Measurements from ENCODE around the gene KIF25.
"Not testable (repeated sequence)": the region's sequence is repeated elsewhere in the genome, so short reads cannot be mapped to it uniquely, and the experiment has no call there.

Gene KIF25

DNA sequence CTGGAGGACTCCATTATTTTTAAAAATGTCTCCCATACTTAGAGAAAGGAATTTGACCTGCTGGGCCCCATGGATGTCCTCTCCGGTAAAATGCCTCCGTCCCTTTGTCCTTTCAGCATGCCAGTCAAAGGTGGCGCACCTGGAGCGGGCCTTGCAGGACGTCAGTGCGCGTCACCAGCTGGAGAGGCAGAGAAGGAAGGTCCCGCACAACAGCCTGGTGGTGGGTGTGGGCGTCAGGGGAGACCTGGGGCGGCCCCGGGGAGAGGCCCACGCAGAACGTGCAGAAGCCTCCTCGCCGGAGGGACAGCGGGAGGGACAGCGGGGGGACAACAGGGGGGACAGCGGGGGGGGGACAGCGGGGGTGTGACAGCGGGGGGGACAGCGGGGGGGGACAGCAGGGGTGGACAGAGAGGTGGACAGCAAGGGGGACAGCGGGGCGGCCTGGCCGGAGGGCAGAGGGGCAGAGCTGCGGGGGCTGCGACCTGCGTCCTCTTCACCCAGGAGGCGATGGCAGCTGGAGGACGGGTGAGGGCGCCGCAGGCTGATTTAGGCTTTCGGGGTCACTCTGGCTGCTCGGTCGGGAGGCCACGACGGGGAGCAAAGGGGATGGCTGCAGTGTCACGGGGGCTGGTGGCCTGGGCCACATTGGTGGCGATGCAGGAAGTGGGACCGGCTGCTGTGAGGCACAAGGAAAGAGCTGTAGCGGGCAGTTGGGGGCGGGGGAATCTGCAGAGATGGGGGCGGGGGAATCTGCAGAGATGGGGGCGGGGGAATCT is 859 bp upstream of the KIF25 start:
- DNase-seq: no peak

DNA sequence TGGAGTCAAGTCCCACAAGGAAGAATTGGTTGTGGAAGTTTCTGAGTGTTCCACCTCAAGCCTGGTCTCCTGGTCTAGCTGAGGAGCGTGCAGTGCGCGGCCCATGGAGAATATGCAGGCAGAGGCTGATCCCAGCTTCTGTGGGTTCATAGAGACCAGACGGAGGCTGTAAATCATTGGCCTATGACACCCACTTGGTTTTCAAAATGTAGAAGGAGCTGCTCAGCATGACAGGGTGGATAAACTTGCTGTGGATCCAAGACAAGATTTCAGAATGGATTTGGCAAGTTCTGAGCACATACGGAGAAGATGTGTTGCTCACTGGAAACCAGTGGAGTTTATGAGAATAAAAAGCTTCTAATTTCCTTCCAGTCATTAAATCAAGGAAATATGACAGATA is 744 bp downstream of the KIF25 start:
- no peak for DNase-seq

DNA sequence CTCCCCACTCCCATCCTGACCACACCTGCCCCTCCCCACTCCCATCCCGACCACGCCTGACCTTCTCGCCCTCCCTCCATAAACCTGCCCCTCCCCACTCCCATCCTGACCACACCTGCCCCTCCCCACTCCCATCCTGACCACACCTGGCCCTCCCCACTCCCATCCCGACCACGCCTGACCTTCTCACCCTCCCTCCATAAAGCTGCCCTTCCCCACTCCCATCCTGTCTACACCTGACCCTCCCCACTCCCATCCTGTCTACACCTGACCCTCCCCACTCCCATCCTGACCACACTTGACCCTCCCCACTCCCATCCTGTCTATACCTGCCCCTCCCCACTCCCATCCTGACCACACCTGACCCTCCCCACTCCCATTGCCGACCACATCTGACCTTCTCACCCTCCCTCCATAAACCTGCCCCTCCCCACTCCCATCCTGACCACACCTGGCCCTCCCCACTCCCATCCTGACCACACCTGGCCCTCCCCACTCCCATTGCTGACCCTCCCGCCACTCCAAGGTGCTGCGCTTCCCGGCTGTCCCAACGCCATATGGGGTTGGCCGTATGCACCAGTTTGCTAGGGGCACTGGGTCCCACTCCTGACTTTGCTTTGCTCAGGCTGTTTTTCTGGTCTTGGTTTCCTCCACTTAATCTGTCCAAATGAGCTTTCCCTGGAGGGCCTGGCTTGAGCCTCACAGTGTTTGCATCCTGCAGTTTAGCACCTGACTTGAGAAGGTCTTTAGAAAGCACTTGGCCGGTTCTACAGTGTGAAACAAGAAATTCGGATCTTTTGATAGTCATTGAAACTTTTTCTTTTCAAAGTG is 2.9 kb downstream of the KIF25 start:
- DNase-seq: no peak

DNA sequence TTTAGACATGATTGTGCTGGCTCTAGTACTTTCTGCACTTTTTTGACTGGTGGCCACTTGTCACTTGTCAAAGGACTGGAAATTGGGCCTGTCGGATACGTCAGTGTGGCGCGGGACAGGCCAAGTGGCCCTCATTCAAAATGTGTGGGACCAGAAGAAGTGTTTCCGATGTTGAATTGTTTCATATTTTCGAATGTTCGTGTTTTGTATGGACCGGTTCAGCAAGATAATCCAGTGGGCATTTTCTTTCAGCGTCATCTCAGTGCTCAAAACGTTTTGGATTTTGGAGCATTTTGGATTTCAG is 3.5 kb downstream of the KIF25 start:
- DNase-seq: no peak

DNA sequence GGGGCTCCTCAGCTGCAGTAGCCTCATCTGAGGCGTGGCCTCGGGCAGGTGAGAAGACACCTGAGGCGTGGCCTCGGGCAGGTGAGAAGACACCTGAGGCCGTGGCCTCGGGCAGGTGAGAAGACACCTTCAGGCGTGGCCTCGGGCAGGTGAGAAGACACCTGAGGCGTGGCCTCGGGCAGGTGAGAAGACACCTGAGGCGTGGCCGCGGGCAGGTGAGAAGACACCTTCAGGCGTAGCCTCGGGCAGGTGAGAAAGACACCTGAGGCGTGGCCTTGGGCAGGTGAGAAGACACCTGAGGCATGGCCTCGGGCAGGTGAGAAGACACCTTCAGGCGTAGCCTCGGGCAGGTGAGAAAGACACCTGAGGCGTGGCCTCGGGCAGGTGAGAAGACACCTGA is 4.0 kb downstream of the KIF25 start:
- not testable (repeated sequence) for DNase-seq

DNA sequence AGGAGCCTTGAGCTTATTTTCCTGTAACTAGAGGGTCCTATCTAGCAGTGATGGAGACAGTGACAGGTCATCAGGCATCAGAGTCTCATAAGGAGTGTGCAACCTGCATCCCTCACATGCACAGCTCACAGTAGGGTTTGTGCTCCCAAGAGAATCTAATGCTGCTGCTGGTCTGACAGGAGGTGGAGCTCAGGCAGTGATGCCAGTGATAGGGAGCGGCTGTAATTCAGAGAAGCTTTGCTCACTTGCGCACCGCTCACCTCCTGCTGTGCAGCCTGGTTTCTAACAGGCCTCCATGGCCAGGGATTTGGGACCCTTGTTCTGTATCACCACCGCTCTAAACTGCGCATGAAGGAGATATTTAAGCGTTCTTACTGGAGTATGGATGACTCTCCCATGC is 5.3 kb downstream of the KIF25 start:
- DNase-seq: no peak

DNA sequence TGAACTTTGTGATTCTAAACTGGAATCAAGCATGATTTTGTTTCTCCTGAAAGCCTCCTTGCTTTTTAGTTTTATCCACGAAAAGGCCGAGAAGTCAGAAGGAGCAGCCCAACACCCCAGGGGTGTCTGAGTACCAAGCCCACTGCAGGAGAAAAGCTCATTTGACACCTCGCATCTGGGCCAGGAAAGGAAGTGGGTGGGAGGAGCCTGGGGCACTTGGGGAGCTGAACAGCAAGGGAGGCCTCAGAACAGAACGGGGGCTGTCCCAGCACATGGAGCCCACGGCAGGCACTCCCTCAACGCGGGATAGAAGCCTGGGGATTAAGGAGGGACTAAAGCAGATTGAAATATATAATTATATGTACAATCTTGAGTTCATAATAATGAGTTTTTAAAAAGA is 6.6 kb downstream of the KIF25 start:
- DNase-seq: no peak

DNA sequence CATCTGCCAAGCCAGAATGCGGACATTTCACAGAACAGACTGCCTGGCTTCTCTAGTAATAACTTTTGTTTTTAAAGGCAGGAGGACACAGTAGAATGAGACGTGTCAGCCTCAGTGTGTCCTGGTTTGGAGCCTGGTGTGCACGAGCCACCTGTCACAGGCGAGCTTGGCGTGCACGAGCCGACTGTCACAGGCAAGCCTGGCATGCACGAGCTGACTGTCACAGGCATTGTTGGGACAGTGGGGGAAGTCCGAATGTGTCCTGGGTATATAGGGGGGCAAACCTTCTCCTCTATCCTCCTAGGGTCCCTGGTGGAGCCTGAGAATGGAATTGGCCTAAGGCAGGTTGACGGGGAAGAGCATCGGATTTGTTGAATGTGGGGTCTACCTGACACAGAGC is 7.5 kb downstream of the KIF25 start:
- DNase-seq: no peak

DNA sequence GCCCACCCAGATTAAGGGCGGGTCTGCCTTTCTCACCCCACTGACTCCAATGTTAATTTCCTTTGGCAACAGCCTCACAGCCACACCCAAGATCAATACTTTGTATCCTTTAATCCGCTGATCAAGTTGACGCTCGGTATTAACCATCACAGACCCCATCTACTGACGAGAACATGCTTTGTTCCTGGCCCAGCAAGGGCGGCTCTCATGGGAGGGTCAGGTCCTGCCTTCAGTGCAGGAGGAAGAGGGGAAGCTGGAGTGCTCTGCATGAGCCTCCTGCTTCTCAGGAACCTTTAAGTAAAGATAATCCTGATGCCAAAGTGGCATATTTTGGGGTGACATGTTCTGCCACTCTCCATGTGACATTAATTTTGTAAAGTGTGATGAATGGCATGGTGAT is 8.3 kb downstream of the KIF25 start:
- no peak for DNase-seq

DNA sequence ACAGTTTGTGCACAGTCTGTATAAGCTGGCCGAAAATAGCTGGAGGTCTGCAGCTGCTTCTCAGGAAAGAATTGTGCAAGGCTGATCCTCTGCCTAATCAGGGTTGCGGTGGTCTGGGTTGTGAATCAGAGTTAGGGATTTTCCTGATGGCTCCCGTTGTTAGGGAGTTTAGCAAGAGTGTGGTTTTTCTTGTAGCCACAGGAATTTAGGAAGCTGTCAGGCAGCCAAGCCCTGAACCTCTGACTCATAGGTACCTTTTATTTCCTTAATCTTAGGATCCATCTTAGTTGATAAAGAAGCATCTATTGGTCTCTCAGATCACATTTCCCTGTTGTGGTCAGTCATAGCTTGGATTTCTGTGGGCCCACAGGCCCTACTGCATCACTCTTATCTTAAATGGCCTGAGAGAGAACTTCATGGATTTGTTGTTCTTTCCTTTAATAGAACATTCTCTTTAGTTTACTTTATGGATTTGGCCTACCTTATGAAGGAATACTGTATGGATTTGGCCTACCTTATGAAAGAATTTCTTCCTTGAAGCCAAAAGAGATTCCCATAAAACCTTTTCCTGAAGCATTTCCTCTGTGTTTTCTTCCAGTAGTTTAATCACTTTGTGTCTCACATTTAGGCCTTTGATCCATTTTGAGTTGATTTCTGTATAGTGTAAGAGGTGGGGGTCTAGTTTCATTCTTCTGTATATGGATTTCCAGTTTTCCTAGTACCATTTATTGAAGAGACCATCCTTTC is 10.3 kb downstream of the KIF25 start:
- DNase-seq: no peak

DNA sequence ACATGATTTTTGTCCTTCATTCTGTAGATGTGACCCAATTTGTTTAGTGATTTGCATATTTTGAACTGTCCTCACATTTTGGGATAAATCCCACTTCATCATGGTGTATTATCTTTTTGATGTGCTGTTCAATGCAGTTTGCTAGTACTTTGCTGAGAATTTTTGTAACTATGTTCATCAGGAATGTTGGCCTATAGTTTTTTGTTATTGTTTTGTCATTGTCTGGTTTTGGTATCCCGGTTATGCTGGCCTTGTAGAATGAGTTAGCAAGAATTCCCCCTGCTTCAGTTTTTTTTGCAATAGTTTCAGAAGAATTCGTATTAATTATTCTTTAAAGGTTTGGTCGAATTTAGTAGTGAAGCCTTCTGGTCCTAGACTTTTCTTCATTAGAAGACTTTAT is 11.9 kb downstream of the KIF25 start:
- no peak for DNase-seq

DNA sequence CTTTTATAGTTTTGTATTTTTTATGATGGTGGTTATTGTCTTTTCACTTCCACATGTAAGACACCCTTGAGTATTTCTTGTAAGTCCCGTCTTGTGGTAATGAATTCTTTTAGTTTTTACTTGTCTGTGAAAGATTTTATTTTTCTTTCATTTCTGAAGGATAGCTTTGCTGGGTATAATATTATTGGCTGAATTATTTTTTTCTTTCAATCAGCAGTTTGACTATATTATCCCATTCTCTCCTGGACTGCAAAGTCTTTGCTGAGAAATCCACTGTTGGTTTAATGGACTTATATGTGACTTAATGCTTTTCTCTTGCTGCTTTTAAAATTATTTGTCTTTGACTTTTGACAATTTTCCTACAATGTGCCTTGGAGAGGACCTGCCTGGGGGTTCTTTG is 13.8 kb downstream of the KIF25 start:
- DNase-seq: no peak

DNA sequence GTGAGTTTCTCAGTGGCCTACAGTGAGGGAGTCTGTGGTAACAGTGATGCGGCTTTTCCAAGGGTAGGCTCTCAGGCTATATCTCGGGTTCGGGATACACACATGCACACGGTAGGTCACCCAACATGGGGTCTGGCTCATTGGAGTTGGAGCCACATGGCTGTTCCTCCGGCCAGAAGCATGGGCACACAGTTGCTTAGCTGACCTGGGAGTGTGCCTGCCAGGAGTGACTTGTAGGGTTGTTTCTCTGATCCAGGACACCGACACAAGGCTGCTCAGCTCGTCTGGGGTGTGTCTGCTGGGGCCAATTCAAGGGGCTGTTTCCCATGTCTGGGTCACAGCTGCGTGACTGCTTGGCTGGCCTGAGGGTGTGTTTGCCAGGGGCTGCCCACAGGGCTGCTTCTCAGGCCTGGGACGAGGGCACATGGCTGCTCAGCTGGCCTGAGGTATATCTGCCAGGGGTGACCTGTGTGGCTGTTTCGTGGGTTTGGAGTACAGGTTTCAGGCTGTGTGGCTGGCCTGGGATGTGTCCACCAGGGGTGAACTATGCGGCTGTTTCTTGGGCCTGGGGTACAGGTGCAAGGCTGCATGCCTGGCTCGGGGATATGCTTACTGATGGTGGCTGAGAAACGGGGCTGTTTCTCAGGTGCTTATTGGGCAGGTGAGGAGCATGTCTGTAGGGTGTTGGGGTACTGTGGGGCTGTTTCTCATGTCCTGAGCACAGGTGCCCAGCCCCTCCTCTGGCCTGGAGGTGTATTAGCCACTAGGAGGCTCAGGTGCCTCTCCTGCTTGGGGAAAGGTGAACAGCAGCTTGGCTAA is 15.2 kb downstream of the KIF25 start:
- no peak for DNase-seq

DNA sequence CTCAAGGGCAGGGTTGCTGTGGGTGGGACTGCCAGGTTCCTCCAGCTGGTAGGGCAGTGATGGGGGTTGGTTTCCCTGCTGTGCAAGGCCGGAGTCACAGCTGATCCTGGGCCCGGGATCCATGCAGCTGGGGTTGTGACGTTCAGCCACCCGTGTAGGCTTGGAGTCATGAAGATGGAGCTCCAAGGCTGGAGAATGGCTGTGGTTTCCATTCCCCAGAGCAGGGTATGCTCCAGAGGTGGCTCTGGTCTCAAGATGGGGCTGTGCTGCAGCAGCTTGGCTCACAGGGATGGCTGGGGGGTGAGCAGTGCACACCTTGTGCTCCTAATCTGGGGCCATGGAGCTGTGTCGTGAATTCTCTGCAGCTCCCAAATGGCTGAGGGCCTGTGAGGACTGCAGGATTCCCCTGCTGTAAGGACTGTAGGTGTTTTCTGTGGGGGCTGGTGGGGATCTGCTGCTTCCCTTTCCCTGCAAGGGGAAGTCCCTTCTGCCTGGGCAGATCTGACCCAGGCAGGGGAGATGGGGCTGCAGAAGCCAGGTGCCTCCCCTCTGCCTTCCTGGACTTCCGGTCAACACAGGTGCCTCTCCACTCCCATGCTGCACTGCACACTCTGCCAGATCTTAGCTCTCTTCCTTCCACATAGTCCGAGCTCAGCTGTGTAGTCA is 15.9 kb downstream of the KIF25 start:
- no peak for DNase-seq

DNA sequence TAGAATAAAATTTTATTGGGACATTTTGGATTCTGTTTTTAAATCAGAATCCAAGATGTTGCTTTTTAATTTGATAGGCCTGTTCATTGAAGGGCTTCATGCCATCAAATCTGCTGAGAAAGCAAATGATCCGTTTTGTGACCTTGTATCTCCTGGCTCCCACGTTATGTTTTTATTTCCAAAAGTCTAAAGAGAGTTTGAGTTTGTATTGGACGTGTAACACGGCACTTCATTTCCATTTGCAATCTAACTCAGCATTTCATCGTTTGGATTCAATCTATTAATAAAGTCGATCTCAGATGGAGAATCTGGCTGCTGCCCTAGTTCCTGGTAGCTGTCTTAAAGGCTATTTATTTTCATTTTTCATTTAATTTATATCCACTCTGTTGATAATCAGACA is 17.0 kb downstream of the KIF25 start:
- DNase-seq: no peak

DNA sequence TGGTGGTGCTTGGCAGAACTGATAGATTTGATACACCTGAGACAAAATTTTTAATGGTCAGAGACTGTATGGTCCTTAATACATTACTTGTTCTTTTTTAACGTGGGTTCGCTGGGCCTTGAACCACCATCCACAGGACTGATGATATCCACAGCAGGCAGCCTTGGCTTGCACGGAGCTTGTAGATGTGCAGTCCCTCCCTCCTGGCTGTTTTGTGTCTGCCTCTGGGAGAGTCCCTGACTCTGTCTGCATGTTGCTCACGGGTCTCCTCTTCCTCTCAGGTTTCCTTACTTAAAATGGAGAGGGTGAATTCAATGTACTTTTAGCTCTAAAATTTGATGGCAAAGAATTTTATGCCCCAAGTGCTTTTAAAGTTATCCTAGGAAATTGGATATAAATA is 17.5 kb downstream of the KIF25 start:
- no peak for DNase-seq

DNA sequence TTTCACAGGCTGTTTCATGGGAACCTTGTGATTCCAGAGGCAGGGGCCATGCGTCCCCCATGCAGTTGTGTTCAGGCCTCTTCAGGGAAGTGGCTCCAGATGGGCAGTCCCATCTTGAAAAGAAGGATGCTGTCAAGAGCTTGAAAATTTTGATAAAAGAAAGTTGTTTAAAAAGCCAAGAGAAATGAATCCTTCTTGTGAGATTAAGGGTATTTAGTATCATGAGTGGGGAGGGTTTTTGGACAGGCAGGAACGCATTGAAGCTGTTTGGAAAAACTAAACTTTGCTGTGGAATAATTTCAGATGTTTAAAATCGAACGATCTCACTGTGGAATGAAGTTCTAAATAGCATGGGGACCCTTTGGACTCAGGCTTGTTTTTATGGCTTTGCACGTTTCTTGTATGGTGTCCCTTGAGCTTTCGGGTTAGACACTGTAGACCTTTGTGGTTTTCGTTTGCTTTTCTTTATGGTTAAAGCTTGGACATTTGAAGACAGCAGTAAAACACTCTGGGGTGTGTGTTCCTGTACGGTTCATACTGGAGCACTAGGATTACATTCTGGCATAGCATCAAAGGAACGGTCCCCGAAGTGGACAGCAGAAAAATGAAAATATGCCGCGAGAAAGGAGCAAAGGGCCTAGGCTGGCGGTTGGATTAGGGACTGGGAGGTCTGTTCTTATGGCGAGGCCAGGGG is 18.2 kb downstream of the KIF25 start:
- no peak for DNase-seq

DNA sequence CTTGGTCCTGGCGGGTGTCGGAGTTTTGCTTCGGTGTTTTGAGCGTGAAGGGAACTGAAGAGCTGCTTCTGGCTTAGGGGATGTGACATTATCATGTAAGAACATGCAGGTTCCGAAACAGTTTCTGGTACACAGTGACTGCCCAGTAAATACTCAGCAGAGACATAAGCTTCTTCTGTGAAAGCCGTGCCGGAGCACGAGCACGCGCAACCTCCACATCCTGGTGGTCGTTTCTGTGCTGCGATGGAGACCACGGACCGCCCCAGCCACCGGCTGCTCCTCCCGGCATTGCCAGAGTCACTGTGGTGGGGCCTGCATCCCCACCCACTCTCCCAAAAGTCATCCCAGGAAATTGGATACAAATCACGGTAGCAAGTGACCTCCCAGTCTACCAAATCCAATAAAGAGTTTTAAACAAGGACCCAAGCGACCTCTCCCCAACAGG is 18.7 kb downstream of the KIF25 start:
- DNase-seq: no peak

DNA sequence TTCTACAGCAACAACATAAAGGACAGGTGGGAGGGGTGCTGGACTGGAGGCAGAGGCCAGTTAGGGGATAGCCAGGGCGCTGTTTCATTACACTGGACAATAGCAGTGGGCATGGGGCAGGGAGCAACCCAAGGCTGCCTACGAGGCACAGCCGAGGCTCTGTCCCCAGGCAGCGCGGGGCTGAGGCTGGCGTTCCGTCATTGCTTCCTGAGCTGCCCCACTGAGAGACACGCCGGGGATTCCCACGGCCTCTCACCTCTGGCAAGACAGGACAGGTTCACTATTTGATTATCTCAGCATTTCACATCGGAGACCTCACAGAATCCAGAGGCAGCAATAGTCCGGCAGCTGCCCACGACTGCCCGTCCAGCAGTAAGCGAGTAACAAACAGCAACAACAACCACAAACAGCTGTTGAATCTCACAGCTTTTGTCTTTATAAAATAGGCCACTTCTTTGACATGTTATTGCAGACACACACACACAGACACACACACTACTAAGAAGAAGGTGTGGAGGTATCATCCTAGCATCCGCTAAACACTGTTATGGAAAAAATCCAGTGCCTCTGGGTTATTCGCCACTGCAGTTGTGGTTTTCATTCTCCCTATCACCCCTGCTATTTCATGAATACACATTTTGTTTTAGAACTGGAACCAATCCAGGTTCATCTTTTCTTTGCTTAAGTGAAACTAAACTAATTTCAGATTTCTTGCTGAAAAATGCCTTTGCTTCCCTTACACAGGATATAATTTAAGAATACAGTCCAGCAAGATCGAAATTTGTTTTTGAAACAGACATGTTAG is 19.5 kb downstream of the KIF25 start:
- DNase-seq: no peak

DNA sequence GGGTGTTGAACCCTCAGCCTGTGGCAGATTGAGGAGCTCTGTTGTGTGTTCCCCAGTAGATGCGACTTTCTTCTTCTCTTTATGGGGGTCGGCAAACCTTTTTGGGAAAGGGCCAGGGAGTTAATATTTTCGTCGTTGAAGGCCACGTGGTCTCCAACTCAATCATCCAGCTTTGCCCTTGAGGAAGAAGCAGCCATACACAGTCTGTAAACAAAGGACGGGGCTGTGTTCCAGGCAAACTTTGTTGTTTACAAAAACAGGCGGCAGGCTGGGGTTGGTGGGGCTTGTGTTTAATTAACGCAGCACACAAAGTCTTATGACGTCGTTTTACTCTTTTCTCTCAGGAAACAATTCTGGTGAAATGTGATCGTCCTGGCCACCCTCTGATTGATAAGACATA is 20.2 kb downstream of the KIF25 start:
- no peak for DNase-seq

DNA sequence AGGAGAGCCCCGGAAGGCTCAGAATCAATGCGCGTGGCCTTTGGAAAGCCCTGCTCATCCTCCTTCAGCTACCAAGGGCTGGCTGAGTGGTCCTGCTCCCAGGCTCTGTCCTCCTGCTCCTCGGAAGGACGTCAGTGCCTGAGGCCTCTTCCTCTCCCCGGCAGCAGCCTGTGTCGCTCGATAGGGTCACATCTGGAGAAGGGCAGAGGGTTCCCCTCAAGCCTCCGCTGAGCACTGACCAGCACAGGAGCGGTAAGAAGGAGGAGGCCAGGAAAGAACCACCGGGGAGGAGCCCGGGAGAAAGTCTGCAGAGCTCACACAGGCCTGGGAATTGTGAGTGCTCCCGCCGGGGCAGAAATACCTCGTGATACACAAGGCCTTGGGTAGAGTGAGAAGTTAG is 21.2 kb downstream of the KIF25 start:
- DNase-seq: no peak
